Heart right ventricle (tissue), 16 donors: ENCODE results near the gene RGS6. TPM values are rescaled to one million over a fixed set of nuclear protein-coding genes. Genes with fewer than 3 reads are reported as not detected.

Experiments
- ATAC-seq, 8 donors: fragments of 200-7000 bp; cut with Tn5 transposase; one replicate each; pipeline ENCODE4 v1.9.1; 2020; ENCODE audit warnings: mild to moderate bottlenecking in 8 of 8, moderate library complexity in 8 of 8, moderate number of reproducible peaks in 1 of 8
- DNase-seq, 2 donors: peaks; one replicate each; pipeline ENCODE4 v3.0.0-alpha.2; 2020
- H3K27ac ChIP-seq, 10 donors: fragments of 200-600 bp; sonication (generic) in 2 of 10; one replicate each; pipeline versions ENCODE4 v1.5.0 to v1.8.0; 2020 to 2022; ENCODE audit warnings: mild to moderate bottlenecking in 3 of 10
- H3K27me3 ChIP-seq, 7 donors: fragments of 200-600 bp; one replicate each; pipeline ENCODE4 v1.8.0; 2021 to 2022; ENCODE audit warnings: mild to moderate bottlenecking in 2 of 7
- H3K36me3 ChIP-seq, 9 donors: fragments of 200-600 bp; sonication (generic) in 1 of 9; one replicate each; pipeline versions ENCODE4 v1.5.0 to v1.8.0; 2020 to 2022; ENCODE audit warnings: mild to moderate bottlenecking in 2 of 9
- H3K4me1 ChIP-seq, 9 donors: fragments of 200-600 bp; sonication (generic) in 1 of 9; one replicate each; pipeline versions ENCODE4 v1.5.0 to v1.8.0; 2020 to 2022; ENCODE audit warnings: mild to moderate bottlenecking in 4 of 9
- H3K4me3 ChIP-seq, 10 donors: fragments of 200-600 bp; sonication (generic) in 2 of 10; one replicate each; pipeline versions ENCODE4 v1.5.0 to v1.8.0; 2020 to 2022; ENCODE audit warnings: mild to moderate bottlenecking in 7 of 10, moderate library complexity in 2 of 10
- H3K9me3 ChIP-seq, 11 donors: fragments of 200-600 bp in 10 of 11; sonication (generic) in 2 of 11; one replicate each; pipeline versions ENCODE4 v1.5.0 to v1.8.0; 2013 to 2022; ENCODE audit warnings: mild to moderate bottlenecking in 2 of 11, control low read depth in 1 of 11, moderate library complexity in 1 of 11
- CTCF ChIP-seq, 9 donors: fragments of 200-600 bp; sonication (generic) in 2 of 9; IDR thresholded peaks; one replicate each; pipeline versions ENCODE4 v1.5.0 to v1.8.0; 2021 to 2022; ENCODE audit warnings: antibody characterized with exemption in 9 of 9, mild to moderate bottlenecking in 5 of 9, moderate library complexity in 1 of 9
- WGBS, 2 donors: extraction: QIAGEN DNeasy Blood & Tissue Kit; methylation state at CpG; one replicate each; pipeline ENCODE4 v1.1.7; 2013; ENCODE audit warnings: inconsistent platforms in 1 of 2; 5-methylcytosine and 5-hydroxymethylcytosine counted together
- intact Hi-C, 10 donors: fragments of 100-400 bp; cut with DNase I; formaldehyde crosslinking; loops; one replicate each; pipeline versions ENCODE4 v1.11.1 to v1.14.2; 2022
- polyA plus RNA-seq, 2 donors: library from polyadenylated mRNA; stranded (reverse); fragments of 200-250 nt; gene quantifications; one replicate each; pipeline ENCODE4 v1.2.3, GENCODE V29; 2013
- total RNA-seq, 10 donors: library from RNA; stranded (reverse); fragmentation: NEBNext Ultra II Directional in 3 of 10; extraction: Animal tissue kit (Norgen Biotek cat#: 25700) in 3 of 10; gene quantifications; one replicate each; pipeline versions ENCODE4 v1.2.1 to v1.2.4, GENCODE V29; 2021 to 2023
- donor health status: Arrhythmogenic right ventricular cardiomyopathy.
- donor health status: ischemic (EF 13 %, LVEDD 7.1; RV severe dilation, severe dysfunction).
- donor health status: healthy with polysubstance abuse.
- donor health status: DM: no; HTN: yes; CAD: no.
- donor health status: DM: no; HTN: no; CAD: no.
- donor health status: ischemic (EF 25% LVEDD 6.9; RV normal size, moderate dysfunction).
- donor health status: ischemic (EF 25% LVEDD 5.7; RV mildly dilated, moderate dysfunction).
- donor health status: healthy.
- donor health status: DM: yes; HTN: yes; CAD: no.
- donor health status: Ischemic cardiomyopathy.
- donor health status: ischemic (EF 35%, LVEDD 5.7; RV mildly dilated, moderate dysfunction).
- donor health status: nonischemic (EF 11% LVEDD 7.7; RV severe dilation, severe dysfunction).
- donor health status: DM: yes; HTN: yes; CAD: no.
- donor health status: PGD.
- donor health status: ischemic (EF 29% LVEDD 5.4; RV normal size, mild dysfunction).
- donor health status: nonischemic (EF 23%, LVEDD 6.1; RV moderate dilation, normal function).

RGS6 gene
- total and polyA plus RNA-seq, 12 donors: 1.2 to 31.9 (median 19.0) TPM

GRCh38 chr14:72064501-72064900, 132.3 kb downstream of the RGS6 start:
- no peak for ATAC-seq
- WGBS, 2 donors: 71 to 80% methylated on average over 4 of the region's 4 CpGs

GRCh38 chr14:72070458-72070857, 138.2 kb downstream of the RGS6 start:
- no peak for TF ChIP-seq CTCF (IDR thresholded peaks at IDR 0.05)
- WGBS, 2 donors: 97 to 98% methylated on average over 1 of the region's 1 CpG
- Histone ChIP-seq H3K27me3 (no peaks in the 10 kb centered on the region), H3K4me3 (no peak overlapping the region), H3K27ac (no peak overlapping the region), H3K4me1 (no peaks in the 10 kb centered on the region), H3K36me3 (no peaks in the 10 kb centered on the region), H3K9me3 (no peaks in the 10 kb centered on the region)
- ATAC-seq (no peak), DNase-seq (no peak)
- intact Hi-C loops: no loop called here

More at GRCh38 chr14:72064501-72064900, 132.3 kb downstream of the RGS6 start:
- H3K36me3 ChIP-seq: no peaks in the 10 kb centered on the region
- H3K27ac ChIP-seq: no peak overlapping the region
- H3K27me3 ChIP-seq: no peaks in the 10 kb centered on the region
- TF ChIP-seq CTCF (IDR thresholded peaks at IDR 0.05): no peak
- no peak overlapping the region for H3K4me3 ChIP-seq
- no peak for DNase-seq
- intact Hi-C loops: no loop called here
- no peaks in the 10 kb centered on the region for H3K9me3 ChIP-seq
- peaks cover 0 to 18% (median 4%) of the 10 kb centered on the region in 9 donors for H3K4me1 ChIP-seq

GRCh38 chr14:72075649-72076334, 143.6 kb downstream of the RGS6 start:
- TF ChIP-seq CTCF (IDR thresholded peaks at IDR 0.05): no peak
- no peaks in the 10 kb centered on the region for H3K27me3 ChIP-seq
- H3K27ac ChIP-seq: no peak overlapping the region
- ATAC-seq: no peak
- no peak overlapping the region for H3K4me3 ChIP-seq
- 58 to 75% methylated on average over 9 of the region's 9 CpGs for WGBS, 2 donors
- H3K36me3 ChIP-seq: no peaks in the 10 kb centered on the region
- intact Hi-C loops: no loop called here
- peaks cover 0 to 3% (median 0%) of the 10 kb centered on the region in 9 donors for H3K4me1 ChIP-seq
- DNase-seq: no peak
- no peaks in the 10 kb centered on the region for H3K9me3 ChIP-seq

GRCh38 chr14:72081137-72081536, 148.9 kb downstream of the RGS6 start:
- DNase-seq (no peak), ATAC-seq (no peak)
- Histone ChIP-seq H3K36me3 (no peaks in the 10 kb centered on the region), H3K4me1 (no peaks in the 10 kb centered on the region), H3K27me3 (no peaks in the 10 kb centered on the region), H3K4me3 (no peak overlapping the region), H3K9me3 (no peaks in the 10 kb centered on the region), H3K27ac (no peak overlapping the region)
- 98% methylated on average over 1 of the region's 1 CpG for WGBS, 2 donors
- no peak for TF ChIP-seq CTCF (IDR thresholded peaks at IDR 0.05)
- intact Hi-C loops: loop anchor here in 1 of 10 donors (5.0 kb wide), 1 partner anchor 561 kb away; no protein-coding TSS in a partner anchor
